ENCODE results near the gene SPEF2. TPM values are rescaled to one million over a fixed set of nuclear protein-coding genes. Genes with fewer than 3 reads are reported as not detected.

The SPEF2 gene
- total RNA-seq, 1 experiment from 2014 or later = 0.15 TPM

DNA sequence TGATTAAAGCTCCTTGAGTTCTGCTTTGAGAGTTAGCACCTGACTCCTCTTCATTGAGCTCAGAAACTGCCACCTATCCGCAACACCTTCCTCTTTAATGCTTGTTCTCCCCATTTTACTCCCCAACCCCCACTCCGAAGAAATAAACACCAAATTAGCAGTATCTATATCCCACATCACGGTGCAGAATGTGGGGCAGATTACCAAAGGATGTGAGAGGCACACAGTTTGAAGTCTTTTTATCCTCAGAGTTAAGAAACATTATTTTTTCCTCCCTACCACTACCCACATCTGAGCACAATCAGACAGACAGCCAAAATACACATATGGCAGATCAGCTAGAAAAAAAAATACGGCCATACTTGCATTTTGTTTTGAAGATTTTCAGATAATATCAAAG, 212.9 kb downstream of the SPEF2 start (continued):
- TF ChIP-seq, protein P1, sequence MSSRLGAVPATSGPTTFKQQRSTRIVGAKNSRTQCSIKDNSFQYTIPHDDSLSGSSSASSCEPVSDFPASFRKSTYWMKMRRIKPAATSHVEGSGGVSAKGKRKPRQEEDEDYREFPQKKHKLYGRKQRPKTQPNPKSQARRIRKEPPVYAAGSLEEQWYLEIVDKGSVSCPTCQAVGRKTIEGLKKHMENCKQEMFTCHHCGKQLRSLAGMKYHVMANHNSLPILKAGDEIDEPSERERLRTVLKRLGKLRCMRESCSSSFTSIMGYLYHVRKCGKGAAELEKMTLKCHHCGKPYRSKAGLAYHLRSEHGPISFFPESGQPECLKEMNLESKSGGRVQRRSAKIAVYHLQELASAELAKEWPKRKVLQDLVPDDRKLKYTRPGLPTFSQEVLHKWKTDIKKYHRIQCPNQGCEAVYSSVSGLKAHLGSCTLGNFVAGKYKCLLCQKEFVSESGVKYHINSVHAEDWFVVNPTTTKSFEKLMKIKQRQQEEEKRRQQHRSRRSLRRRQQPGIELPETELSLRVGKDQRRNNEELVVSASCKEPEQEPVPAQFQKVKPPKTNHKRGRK (CRISPR knock-in tag; IDR thresholded peaks at IDR 0.05; ENCODE audit: borderline replicate concordance) = no peak
- TF ChIP-seq ZNF532 (CRISPR knock-in tag; IDR thresholded peaks at IDR 0.05; ENCODE audit: borderline replicate concordance) (no peak), TP53 (CRISPR knock-in tag; IDR thresholded peaks at IDR 0.05) (no peak), NR2C2 (CRISPR knock-in tag; IDR thresholded peaks at IDR 0.05) (no peak), ATF1 (CRISPR knock-in tag; IDR thresholded peaks at IDR 0.05) (no peak), ESRRA (CRISPR knock-in tag; IDR thresholded peaks at IDR 0.05; ENCODE audit: borderline replicate concordance) (no peak), E2F5 (CRISPR knock-in tag; IDR thresholded peaks at IDR 0.05) (no peak)

GRCh38 chr5:35832762-35833161, 215.1 kb downstream of the SPEF2 start:
- DNase-seq (ENCODE audit: low spot score) (no peak), ATAC-seq (no peak)
- Mint-ChIP-seq H3K4me1 (no peaks in the 10 kb centered on the region), H3K9me3 (no peaks in the 10 kb centered on the region), H3K27ac (no peak overlapping the region), H3K27me3 (ENCODE audit: low read depth) (peaks cover 6% of the 10 kb centered on the region), H3K36me3 (no peaks in the 10 kb centered on the region), H3K4me3 (no peak overlapping the region)
- ChIA-PET POLR2A (no interaction called here), CTCF (no interaction called here)
- TF ChIP-seq SOX15 (CRISPR knock-in tag; IDR thresholded peaks at IDR 0.05) = no peak

- Mint-ChIP-seq H3K27me3 (ENCODE audit: low read depth) (peaks cover 6% of the 10 kb centered on the region), H3K4me1 (no peaks in the 10 kb centered on the region), H3K27ac (no peak overlapping the region), H3K36me3 (no peaks in the 10 kb centered on the region), H3K4me3 (no peak overlapping the region), H3K9me3 (peaks cover under 1% of the 10 kb centered on the region; the same call in 1 of the 2 replicates)
- CTCF ChIA-PET = no interaction called here
- ATAC-seq (no peak), DNase-seq (ENCODE audit: low spot score) (no peak)
- POLR2A ChIA-PET = no interaction called here
- TF ChIP-seq, protein P2, sequence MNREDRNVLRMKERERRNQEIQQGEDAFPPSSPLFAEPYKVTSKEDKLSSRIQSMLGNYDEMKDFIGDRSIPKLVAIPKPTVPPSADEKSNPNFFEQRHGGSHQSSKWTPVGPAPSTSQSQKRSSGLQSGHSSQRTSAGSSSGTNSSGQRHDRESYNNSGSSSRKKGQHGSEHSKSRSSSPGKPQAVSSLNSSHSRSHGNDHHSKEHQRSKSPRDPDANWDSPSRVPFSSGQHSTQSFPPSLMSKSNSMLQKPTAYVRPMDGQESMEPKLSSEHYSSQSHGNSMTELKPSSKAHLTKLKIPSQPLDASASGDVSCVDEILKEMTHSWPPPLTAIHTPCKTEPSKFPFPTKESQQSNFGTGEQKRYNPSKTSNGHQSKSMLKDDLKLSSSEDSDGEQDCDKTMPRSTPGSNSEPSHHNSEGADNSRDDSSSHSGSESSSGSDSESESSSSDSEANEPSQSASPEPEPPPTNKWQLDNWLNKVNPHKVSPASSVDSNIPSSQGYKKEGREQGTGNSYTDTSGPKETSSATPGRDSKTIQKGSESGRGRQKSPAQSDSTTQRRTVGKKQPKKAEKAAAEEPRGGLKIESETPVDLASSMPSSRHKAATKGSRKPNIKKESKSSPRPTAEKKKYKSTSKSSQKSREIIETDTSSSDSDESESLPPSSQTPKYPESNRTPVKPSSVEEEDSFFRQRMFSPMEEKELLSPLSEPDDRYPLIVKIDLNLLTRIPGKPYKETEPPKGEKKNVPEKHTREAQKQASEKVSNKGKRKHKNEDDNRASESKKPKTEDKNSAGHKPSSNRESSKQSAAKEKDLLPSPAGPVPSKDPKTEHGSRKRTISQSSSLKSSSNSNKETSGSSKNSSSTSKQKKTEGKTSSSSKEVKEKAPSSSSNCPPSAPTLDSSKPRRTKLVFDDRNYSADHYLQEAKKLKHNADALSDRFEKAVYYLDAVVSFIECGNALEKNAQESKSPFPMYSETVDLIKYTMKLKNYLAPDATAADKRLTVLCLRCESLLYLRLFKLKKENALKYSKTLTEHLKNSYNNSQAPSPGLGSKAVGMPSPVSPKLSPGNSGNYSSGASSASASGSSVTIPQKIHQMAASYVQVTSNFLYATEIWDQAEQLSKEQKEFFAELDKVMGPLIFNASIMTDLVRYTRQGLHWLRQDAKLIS (CRISPR knock-in tag; IDR thresholded peaks at IDR 0.05; ENCODE audit: borderline replicate concordance) = no peak
- TF ChIP-seq RORB (CRISPR knock-in tag; IDR thresholded peaks at IDR 0.05) (no peak), CREB1 (CRISPR knock-in tag; IDR thresholded peaks at IDR 0.05) (no peak), FOXK1 (CRISPR knock-in tag; IDR thresholded peaks at IDR 0.05) (no peak), ZNF263 (CRISPR knock-in tag; IDR thresholded peaks at IDR 0.05; ENCODE audit: low read depth) (no peak), ELF4 (CRISPR knock-in tag; IDR thresholded peaks at IDR 0.05; ENCODE audit: low read depth) (no peak), ESRRA (CRISPR knock-in tag; IDR thresholded peaks at IDR 0.05; ENCODE audit: borderline replicate concordance) (no peak), IRF2 (CRISPR knock-in tag; IDR thresholded peaks at IDR 0.05; ENCODE audit: borderline replicate concordance, low read depth) (no peak)
- TF ChIP-seq, protein P3, sequence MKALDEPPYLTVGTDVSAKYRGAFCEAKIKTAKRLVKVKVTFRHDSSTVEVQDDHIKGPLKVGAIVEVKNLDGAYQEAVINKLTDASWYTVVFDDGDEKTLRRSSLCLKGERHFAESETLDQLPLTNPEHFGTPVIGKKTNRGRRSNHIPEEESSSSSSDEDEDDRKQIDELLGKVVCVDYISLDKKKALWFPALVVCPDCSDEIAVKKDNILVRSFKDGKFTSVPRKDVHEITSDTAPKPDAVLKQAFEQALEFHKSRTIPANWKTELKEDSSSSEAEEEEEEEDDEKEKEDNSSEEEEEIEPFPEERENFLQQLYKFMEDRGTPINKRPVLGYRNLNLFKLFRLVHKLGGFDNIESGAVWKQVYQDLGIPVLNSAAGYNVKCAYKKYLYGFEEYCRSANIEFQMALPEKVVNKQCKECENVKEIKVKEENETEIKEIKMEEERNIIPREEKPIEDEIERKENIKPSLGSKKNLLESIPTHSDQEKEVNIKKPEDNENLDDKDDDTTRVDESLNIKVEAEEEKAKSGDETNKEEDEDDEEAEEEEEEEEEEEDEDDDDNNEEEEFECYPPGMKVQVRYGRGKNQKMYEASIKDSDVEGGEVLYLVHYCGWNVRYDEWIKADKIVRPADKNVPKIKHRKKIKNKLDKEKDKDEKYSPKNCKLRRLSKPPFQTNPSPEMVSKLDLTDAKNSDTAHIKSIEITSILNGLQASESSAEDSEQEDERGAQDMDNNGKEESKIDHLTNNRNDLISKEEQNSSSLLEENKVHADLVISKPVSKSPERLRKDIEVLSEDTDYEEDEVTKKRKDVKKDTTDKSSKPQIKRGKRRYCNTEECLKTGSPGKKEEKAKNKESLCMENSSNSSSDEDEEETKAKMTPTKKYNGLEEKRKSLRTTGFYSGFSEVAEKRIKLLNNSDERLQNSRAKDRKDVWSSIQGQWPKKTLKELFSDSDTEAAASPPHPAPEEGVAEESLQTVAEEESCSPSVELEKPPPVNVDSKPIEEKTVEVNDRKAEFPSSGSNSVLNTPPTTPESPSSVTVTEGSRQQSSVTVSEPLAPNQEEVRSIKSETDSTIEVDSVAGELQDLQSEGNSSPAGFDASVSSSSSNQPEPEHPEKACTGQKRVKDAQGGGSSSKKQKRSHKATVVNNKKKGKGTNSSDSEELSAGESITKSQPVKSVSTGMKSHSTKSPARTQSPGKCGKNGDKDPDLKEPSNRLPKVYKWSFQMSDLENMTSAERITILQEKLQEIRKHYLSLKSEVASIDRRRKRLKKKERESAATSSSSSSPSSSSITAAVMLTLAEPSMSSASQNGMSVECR (CRISPR knock-in tag; IDR thresholded peaks at IDR 0.05; ENCODE audit: borderline replicate concordance) = no peak
- TF ChIP-seq, protein P4, sequence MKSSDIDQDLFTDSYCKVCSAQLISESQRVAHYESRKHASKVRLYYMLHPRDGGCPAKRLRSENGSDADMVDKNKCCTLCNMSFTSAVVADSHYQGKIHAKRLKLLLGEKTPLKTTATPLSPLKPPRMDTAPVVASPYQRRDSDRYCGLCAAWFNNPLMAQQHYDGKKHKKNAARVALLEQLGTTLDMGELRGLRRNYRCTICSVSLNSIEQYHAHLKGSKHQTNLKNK (CRISPR knock-in tag; IDR thresholded peaks at IDR 0.05) = no peak
Measured at GRCh38 chr5:35833224-35833623, 215.6 kb downstream of the SPEF2 start.
